HG03025 (cell line): ENCODE measurements around the gene OLFML1.
"Not testable (repeated sequence)": the region's sequence is repeated elsewhere in the genome, so short reads cannot be mapped to it uniquely, and the experiment has no call there.

Experiments
- ATAC-seq: cut with Tn5 transposase; IDR thresholded peaks from one replicate; pipeline ENCODE4 v1.9.1; 2021; ENCODE audit warnings: mild to moderate bottlenecking, moderate library complexity; ENCODE audit not compliant: unreplicated experiment, low FRiP score

Gene OLFML1

GRCh38 chr11:7509966-7510365, 24.7 kb downstream of the OLFML1 start:
- ATAC-seq, result no peak

DNA sequence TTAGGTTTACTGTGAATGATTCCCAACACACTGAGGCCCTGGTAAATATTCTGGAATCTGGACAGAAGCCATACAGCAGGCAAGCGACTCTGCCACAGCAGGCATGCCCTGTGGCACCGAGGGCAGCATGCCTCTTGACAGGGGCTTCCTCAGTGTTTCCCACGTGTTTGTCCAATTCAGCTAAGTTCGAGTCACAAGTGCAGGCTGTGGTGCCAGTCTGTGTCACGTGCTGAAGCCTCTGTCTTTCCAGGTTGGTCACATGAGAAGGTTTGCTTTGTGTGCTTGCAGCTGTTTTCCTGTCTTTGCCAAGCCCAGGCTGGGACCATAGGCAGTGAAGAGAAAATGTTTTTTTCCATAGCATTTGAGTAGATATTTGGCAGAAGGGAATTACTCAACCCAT, 26.1 kb downstream of the OLFML1 start:
- no peak for ATAC-seq

GRCh38 chr11:7512525-7513233, 27.4 kb downstream of the OLFML1 start:
- peak; percentile 54 for ATAC-seq

DNA sequence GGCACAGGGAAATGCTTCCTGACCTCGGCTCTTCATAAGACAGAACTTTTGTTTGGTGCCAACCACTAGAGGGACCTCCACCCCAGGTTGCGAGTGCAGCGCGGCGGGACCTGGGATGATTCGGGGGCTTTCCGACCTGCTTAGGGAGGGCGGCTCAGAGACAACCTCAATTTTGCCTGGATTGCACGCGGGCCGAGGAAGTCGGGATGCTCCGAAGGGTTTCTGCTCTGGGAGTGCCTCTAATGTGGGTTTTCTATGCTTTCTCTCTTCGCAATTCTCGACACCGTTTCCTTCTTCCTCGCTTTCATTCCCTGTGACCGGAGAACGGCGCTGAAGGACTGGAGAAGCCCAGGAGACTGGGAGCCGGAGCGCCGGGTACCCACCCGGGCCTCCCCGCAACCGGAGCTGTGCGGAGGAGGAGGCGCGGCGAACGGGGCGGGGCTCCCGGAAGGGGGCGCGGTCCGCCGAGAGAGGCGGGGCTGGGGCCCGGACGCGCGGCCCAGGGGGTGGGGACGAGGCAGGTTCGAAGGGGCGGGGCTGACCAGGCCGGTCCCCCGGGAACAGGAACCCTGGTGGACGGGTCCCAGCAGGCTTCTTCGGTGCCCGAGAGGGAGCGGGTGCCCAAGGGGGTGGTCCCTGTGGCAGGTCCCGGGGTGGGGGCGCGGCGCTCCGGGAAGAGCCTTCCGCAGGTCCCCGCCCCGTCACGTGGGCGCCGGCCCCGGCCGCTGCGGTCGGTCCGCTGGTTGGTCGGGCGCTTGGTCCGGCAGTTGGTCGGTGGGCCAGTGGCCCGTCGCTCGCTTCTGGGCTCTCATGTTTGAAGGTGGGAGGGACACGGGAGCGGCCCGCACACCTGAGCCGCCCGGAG, 28.2 kb downstream of the OLFML1 start, which contains the start of gene PPFIBP2:
Gene PPFIBP2 (plus strand): TSS at position 766 of the 865 bp plus-strand sequence. CDS start 35,477 bp downstream, outside the sequence.
- peak; percentile 63 for ATAC-seq

DNA sequence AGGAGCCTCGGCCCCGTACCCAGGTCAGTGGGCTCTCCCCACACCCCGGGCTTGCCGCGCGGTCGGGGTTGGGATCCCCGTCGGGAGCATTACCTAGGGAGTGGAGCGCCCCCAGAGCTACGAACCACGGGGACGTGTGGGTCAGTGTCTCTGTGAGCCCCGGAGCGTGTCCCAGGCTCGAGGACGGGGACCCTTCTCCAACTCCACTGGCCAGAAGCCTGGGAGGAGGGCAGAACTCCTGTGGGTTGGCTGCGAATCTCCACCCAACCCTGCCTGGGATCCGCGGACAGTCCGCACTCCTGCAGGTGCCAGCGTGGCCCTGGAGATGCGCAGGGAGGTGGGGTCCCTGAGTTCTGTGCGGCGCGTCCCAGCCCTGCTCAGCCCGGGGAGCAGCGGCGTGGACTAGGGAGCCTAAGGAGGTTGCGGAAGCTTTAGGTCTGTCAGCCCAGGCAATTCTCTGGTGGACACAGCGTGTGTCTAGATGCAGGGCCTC, 28.8 kb downstream of the OLFML1 start:
- ATAC-seq, result peak; percentile 15

- ATAC-seq, result no peak
These were observed 30.2 kb downstream of the OLFML1 start for GRCh38 chr11:7515447-7515886.

- no peak for ATAC-seq
These were observed 31.2 kb downstream of the OLFML1 start for GRCh38 chr11:7516475-7516874.

GRCh38 chr11:7517743-7518142, 32.4 kb downstream of the OLFML1 start:
- not testable (repeated sequence) for ATAC-seq

- no peak for ATAC-seq
These were observed 33.7 kb downstream of the OLFML1 start for GRCh38 chr11:7518811-7519562.

DNA sequence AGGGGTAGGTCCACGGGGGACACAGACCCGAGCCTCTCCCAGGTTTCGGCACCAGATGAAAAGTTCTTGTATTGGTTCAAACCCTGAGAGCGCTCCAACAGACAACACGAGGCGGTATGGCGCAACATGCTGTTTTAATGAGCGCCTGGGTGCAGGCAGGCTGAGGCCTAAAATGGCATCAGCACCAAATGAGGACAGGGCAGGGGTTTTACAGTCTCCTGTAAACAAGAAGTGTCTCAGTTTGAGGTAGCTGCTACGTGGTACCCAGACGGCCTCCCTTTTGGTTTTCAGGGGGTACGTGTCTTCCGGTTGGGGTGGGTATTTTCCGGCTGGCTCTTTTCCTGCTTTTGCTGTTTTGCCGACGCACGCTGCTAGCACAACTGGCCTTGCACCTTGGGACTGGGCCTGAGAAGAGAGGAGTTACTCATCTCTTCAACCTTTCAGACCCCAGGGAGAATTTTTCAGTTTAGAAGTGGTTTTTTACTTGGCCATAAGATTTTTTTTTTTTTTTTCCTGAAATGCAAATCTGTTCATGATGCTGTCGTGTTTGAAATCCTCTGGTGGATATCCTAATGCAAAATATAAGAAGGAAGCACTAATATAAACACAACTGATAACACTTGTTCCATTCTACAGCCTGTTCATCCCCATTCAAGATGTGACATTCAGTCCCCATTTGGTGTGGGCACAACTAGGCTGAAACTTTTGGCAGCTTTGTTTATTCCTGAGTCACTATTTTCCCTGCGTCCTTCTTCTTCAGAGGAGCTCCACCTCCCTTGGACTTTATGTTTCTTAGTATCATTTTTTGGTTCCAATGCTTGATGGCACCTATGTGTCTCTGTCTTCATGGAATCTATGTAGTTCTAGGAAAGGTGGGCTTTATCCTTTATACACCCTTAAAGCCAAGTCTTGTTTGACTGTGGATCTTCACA, 35.0 kb downstream of the OLFML1 start:
- peak; percentile 45 for ATAC-seq

DNA sequence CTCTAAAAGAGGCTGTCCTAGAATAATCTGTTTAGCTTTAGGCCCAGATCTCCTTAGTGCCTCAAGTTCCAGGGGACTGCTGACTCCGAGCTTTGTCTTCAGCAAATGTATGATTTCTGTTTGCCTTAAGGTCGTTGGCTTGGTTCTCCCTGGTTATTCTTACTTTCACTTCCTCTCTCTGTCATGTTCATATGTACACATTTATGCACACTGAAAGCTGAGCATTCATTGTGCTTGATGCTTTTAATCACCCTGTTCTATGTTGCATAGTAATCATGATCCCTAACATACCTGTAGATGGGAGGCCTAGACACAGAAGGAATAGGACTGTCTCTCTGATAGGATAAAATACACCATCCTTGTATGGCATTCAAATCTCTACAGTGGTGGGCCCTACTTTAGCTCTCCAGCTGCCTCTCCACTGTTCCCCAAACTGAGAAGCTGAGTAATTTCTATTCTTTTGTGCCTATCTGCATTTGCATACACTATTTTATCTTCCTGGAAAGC, 35.7 kb downstream of the OLFML1 start:
- ATAC-seq, result peak; percentile 72

DNA sequence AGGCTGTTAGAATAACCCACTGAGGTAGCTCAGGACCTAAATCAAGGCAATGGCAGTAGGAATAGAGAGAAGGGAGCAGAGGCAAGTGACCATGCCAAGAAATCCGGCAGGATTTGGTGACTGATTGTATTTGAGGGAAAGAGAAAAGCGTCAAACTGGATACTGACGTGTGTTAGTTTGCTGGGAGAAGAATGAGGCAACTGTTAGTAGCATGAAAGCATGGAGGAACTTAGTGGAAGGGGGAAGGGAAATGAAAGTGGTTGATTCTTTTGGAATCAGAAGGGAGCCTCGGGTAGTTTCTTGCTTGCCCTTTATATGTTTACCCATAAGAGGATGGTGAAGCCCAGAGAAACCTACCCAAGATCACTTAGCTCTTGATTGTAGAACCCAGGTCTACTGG, 36.8 kb downstream of the OLFML1 start:
- ATAC-seq, result no peak

DNA sequence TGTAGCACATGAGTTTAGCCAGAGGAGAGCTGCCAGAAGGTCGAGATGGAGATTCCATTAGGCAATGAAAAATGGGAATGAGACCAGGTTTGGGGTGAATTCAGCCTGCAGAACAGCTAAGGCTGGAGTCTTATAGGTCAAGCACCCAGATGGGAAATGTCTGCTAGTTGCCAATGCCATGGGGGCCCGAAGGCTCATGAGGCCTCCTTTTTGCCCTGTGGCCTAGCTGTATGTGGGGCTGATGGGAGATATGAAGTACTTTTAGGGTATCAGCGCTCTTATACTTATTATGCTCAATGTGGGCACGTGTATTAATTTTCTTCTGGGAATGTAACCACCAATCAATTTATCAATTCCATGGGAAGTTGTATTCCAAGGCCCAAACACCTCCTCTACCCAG, 37.2 kb downstream of the OLFML1 start:
- ATAC-seq, result no peak

DNA sequence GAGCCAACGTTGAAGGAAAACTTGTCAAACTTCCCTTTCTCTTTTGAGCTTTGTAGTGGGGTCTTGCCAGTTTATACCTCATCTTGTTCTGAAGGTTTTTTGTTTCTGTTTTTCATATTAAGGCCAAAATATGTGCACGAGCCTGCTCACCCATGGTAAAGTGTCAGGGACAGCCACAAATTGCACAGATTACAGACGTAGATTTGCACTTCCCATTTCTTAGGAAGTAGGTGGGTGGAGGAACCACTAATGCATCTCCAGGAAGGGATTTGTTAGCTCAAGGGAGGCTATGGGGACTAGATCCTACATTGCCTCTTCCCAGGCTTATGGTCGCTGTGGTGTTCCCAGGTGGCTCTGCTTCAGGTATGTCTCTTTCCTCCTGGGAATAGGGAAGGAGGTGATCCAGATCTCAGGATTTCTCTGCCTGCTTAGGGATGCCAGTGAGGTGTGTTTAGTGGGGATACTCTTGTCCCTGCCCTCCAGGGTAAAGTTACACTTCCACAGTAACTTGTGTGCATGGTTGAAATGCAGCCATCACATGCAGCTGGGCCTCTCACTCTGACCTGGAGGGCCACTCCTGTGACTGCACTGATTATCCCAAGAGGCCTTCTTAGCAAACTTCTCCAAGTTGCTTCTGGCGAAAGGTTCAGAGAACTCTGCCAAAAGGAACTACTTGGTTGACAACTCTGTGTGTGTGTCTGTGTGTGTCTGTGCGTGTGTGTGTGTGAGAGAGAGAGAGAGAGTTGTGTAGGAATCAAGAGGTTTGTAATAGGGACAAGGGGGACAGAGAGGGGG, 38.3 kb downstream of the OLFML1 start:
- no peak for ATAC-seq

DNA sequence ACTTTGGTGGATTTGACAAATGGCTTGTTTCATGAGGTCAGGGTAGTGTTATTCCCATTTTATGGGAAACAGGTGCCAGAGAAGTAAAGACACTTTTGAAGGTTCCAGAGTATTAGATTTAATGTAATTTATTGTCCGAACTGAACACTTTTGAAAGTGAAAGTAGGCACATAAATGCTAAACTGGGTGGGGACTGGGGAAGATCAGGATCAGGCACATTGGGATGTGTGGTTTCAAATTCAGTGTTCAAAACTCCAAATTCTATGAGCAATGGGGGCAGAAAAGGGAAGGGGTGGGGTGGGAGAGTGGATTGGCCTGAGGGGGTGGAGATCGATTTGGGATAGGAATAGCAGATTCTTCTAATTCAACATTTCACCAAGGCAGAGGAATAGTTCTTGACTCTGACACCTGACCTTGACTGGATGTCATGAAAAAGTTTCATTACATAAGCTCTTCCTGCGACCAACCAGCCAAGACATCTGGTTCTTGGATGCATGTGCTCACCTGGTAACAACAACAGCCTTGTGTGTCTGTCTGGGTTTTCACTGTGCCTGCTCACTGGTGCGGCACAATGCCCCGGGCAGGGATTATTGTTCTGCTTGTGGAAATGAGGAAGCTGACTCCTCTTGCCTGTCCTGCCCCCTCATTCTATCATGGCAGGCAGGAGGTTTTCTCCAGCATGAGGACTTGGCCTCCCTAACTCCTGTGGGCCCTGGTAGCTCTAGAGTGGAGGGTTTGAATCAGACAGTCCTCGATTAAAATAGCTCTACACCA, 39.3 kb downstream of the OLFML1 start:
- ATAC-seq, result no peak

GRCh38 chr11:7525424-7525823, 40.1 kb downstream of the OLFML1 start:
- ATAC-seq, result no peak

GRCh38 chr11:7527029-7527428, 41.7 kb downstream of the OLFML1 start:
- no peak for ATAC-seq

DNA sequence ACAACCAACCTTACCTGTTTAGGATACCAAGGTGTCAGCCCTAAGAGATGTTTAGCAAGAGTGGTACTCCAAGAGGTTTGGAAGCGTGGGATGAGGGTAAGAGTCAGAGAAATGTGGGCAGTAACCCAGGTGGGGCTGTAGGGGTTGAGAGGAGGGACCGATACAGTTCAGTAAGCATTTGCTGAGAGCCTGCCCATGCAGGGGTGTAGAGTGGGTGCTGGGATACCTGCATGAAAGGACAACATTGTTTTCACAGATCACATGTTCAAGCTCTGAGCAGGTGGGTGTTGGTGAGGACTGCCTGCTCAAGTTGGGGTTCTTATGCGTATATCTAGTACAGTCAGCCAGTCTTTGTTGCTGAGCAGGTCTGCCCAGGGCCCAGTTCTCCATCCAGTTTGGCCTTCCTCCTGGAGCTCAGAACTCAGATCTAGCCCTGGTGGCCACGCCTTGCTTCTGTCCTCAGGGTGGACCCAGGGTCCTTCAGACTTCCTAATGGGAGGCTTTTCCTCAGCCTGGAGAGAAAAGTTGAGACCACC, 43.3 kb downstream of the OLFML1 start:
- no peak for ATAC-seq
